ENCODE measurements around the gene FYB2.

- TF ChIP-seq, protein P1, sequence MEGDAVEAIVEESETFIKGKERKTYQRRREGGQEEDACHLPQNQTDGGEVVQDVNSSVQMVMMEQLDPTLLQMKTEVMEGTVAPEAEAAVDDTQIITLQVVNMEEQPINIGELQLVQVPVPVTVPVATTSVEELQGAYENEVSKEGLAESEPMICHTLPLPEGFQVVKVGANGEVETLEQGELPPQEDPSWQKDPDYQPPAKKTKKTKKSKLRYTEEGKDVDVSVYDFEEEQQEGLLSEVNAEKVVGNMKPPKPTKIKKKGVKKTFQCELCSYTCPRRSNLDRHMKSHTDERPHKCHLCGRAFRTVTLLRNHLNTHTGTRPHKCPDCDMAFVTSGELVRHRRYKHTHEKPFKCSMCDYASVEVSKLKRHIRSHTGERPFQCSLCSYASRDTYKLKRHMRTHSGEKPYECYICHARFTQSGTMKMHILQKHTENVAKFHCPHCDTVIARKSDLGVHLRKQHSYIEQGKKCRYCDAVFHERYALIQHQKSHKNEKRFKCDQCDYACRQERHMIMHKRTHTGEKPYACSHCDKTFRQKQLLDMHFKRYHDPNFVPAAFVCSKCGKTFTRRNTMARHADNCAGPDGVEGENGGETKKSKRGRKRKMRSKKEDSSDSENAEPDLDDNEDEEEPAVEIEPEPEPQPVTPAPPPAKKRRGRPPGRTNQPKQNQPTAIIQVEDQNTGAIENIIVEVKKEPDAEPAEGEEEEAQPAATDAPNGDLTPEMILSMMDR (conservative IDR thresholded peaks at IDR 0.05; ENCODE audit: low read depth, low read length): no peak
- no peak for TF ChIP-seq EZH2 (IDR thresholded peaks at IDR 0.05; ENCODE audit: low read length, unreplicated experiment)
- no peak for TF ChIP-seq EZH2phosphoT487 (IDR thresholded peaks at IDR 0.05; ENCODE audit: borderline replicate concordance, low read length)
Measured at GRCh38 chr1:56850411-56850810, 31.2 kb upstream of the FYB2 start.

Data from PC-3 (cell line).